ENCODE data around the gene PLPPR1. TPM values are rescaled to one million over a fixed set of nuclear protein-coding genes. Genes with fewer than 3 reads are reported as not detected.

Gene PLPPR1
- total and polyA plus RNA-seq, 2 donors (not counting 3 experiments of a cell fraction or from before 2014, with no cell fraction given): 0.18 to 0.50 TPM

DNA sequence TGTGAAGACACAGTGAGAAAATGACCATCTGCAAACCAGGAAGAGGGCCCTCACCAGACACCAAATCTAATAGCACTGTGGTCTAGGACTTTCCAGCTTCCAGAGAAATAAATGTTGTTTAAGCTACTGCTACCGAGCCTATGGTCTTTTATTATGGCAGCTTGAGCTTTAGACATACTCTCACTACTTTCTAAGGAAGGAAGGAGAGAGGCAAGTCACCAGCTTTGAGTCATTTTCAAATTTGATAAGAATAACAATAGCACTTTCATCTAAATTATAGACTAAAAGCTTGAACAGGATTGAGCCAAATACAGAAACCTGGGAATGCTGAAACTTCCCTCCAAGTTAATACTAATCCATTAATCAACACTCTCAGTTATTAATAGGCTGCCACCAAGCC, 64.4 kb downstream of the PLPPR1 start:
- H3K9me3 ChIP-seq (replicated peaks; ENCODE audit: control insufficient read depth, insufficient read depth, low read length): no peaks in the 10 kb centered on the region
- dilution Hi-C loops (cut with MboI; ENCODE audit: extremely low pct_ligation_motif_present, low sequenced_read_pairs): no loop called here
- CTCF ChIA-PET: interaction anchor here (1.1 to 5.9 kb wide), 6 partner anchors 9 to 219 kb away, joined by 3 to 101 read pairs (median 5); no protein-coding TSS in a partner anchor
- intact Hi-C loops (cut with micrococcal nuclease): loop anchor here (1.0 kb wide), 1 partner anchor 24 kb away; no protein-coding TSS in a partner anchor
- H3K4me1 ChIP-seq (ENCODE audit: control insufficient read depth, extremely low read depth, insufficient read depth, low read length): peaks cover 20% of the 10 kb centered on the region
- H3K4me3 ChIP-seq (replicated peaks in 1 of 3; ENCODE audit: insufficient read depth in 1 of 3, low read depth in 1 of 3, low read length in 3 of 3): no peak overlapping the region
- H3K4me2 ChIP-seq (ENCODE audit: insufficient read depth, low read length): peak overlapping the region; percentile 54
- POLR2A ChIA-PET: no interaction called here
- H3K27me3 ChIP-seq (ENCODE audit: control insufficient read depth in 2 of 2, insufficient read depth in 2 of 2, low read length in 2 of 2): no peaks in the 10 kb centered on the region
- TF ChIP-seq, protein P1, sequence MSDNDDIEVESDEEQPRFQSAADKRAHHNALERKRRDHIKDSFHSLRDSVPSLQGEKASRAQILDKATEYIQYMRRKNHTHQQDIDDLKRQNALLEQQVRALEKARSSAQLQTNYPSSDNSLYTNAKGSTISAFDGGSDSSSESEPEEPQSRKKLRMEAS (IDR thresholded peaks at IDR 0.05; ENCODE audit: insufficient read depth, insufficient read length): no peak
- no peak for TF ChIP-seq MYC (IDR thresholded peaks at IDR 0.05; ENCODE audit: low read depth, low read length)
- TF ChIP-seq FOS (IDR thresholded peaks at IDR 0.05; ENCODE audit: borderline replicate concordance, insufficient read depth, low read length): peak; percentile 82
- TF ChIP-seq GATA2 (IDR thresholded peaks at IDR 0.05; ENCODE audit: insufficient read depth, insufficient read length, low read depth, low read length): peak; percentile 37
- no peak for TF ChIP-seq POLR2A (IDR thresholded peaks at IDR 0.05; ENCODE audit: low read depth, low read length)
- no peak for TF ChIP-seq POLR2AphosphoS5 (IDR thresholded peaks at IDR 0.05; ENCODE audit: insufficient read depth, low read depth, low read length)
- TF ChIP-seq JUN (IDR thresholded peaks at IDR 0.05; ENCODE audit: borderline replicate concordance, insufficient read depth, insufficient read length, low read depth): peak; percentile 30
- peak; percentile 60 for DNase-seq (ENCODE audit: low read depth, low spot score)
- H3K79me2 ChIP-seq (ENCODE audit: control insufficient read depth, insufficient read depth, low read length): no peaks in the 10 kb centered on the region
- H3K9ac ChIP-seq (replicated peaks; ENCODE audit: extremely low read depth, insufficient read depth, low read length): no peak overlapping the region
- no peaks in the 10 kb centered on the region for H3K36me3 ChIP-seq (ENCODE audit: control insufficient read depth in 2 of 2, extremely low read depth in 1 of 2, insufficient read depth in 2 of 2, low read length in 2 of 2)
- FAIRE-seq: peak; percentile 67
- no peaks in the 10 kb centered on the region for H4K20me1 ChIP-seq (replicated peaks; ENCODE audit: control insufficient read depth, extremely low read depth, insufficient read depth, low read length)
- H2AFZ ChIP-seq (ENCODE audit: low read depth, low read length): peak overlapping the region; percentile 87
- peak overlapping the region; percentile 70 for H3K27ac ChIP-seq (ENCODE audit: insufficient read depth, low read depth, low read length)
- no TSS peak for BruUV-seq (replicated peaks)
- no peaks in the 10 kb centered on the region for H3K9me1 ChIP-seq (replicated peaks; ENCODE audit: control insufficient read depth, extremely low read depth, insufficient read depth, low read length)

DNA sequence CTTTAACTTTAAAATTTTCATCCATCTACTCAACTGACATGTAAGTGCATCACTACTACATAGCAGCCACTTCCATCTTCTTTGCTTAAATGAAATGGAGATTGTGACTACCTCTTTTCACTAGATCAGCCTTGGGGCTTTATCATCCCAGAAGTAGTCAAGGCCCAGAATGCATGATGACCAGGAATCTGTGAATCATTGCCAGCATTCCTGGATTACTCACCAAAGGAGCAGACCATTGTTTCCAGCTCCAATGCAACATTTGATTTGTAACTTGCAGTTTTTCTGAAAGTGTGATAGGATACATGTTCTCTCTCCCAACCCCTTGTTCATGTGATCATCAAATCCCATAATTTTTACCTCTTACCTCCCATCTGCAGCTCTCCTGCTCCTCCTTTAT, 65.1 kb downstream of the PLPPR1 start:
- POLR2A ChIA-PET: interaction anchor here (0.7 kb wide), 1 partner anchor 305 kb away, joined by 3 read pairs; the partner anchor contains the start of genes MRPL50 and ZNF189
- H2AFZ ChIP-seq (ENCODE audit: low read depth, low read length): peak overlapping the region; percentile 88
- intact Hi-C loops (cut with micrococcal nuclease) (loop anchor here (1.0 kb wide), 1 partner anchor 24 kb away; no protein-coding TSS in a partner anchor), dilution Hi-C loops (cut with MboI; ENCODE audit: extremely low pct_ligation_motif_present, low sequenced_read_pairs) (no loop called here)
- no peaks in the 10 kb centered on the region for H3K79me2 ChIP-seq (ENCODE audit: control insufficient read depth, insufficient read depth, low read length)
- peak; percentile 86 for DNase-seq (ENCODE audit: low read depth, low spot score)
- no peak overlapping the region for H3K9ac ChIP-seq (replicated peaks; ENCODE audit: extremely low read depth, insufficient read depth, low read length)
- BruUV-seq (replicated peaks): no TSS peak
- H3K27me3 ChIP-seq (ENCODE audit: control insufficient read depth in 2 of 2, insufficient read depth in 2 of 2, low read length in 2 of 2): no peaks in the 10 kb centered on the region
- H3K4me2 ChIP-seq (ENCODE audit: insufficient read depth, low read length): peak overlapping the region; percentile 54
- no peak overlapping the region for H3K4me3 ChIP-seq (replicated peaks in 1 of 3; ENCODE audit: insufficient read depth in 1 of 3, low read depth in 1 of 3, low read length in 3 of 3)
- peak overlapping the region; percentile 70 for H3K27ac ChIP-seq (ENCODE audit: insufficient read depth, low read depth, low read length)
- peaks cover 20% of the 10 kb centered on the region for H3K4me1 ChIP-seq (ENCODE audit: control insufficient read depth, extremely low read depth, insufficient read depth, low read length)
- TF ChIP-seq POLR2AphosphoS5 (IDR thresholded peaks at IDR 0.05; ENCODE audit: insufficient read depth, low read depth, low read length) (peak; percentile 42), JUN (IDR thresholded peaks at IDR 0.05; ENCODE audit: borderline replicate concordance, insufficient read depth, insufficient read length, low read depth) (peak; percentile 91), GATA2 (IDR thresholded peaks at IDR 0.05; ENCODE audit: insufficient read depth, insufficient read length, low read depth, low read length) (peak; percentile 46), FOS (IDR thresholded peaks at IDR 0.05; ENCODE audit: borderline replicate concordance, insufficient read depth, low read length) (peak; percentile 98)
- TF ChIP-seq, protein P2, sequence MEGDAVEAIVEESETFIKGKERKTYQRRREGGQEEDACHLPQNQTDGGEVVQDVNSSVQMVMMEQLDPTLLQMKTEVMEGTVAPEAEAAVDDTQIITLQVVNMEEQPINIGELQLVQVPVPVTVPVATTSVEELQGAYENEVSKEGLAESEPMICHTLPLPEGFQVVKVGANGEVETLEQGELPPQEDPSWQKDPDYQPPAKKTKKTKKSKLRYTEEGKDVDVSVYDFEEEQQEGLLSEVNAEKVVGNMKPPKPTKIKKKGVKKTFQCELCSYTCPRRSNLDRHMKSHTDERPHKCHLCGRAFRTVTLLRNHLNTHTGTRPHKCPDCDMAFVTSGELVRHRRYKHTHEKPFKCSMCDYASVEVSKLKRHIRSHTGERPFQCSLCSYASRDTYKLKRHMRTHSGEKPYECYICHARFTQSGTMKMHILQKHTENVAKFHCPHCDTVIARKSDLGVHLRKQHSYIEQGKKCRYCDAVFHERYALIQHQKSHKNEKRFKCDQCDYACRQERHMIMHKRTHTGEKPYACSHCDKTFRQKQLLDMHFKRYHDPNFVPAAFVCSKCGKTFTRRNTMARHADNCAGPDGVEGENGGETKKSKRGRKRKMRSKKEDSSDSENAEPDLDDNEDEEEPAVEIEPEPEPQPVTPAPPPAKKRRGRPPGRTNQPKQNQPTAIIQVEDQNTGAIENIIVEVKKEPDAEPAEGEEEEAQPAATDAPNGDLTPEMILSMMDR (IDR thresholded peaks at IDR 0.05; ENCODE audit: extremely low read depth in 1 of 2, insufficient read depth in 1 of 2, low read depth in 1 of 2, low read length in 2 of 2): no peak
- no peaks in the 10 kb centered on the region for H4K20me1 ChIP-seq (replicated peaks; ENCODE audit: control insufficient read depth, extremely low read depth, insufficient read depth, low read length)
- FAIRE-seq: peak; percentile 73
- H3K9me3 ChIP-seq (replicated peaks; ENCODE audit: control insufficient read depth, insufficient read depth, low read length): no peaks in the 10 kb centered on the region
- no peaks in the 10 kb centered on the region for H3K36me3 ChIP-seq (ENCODE audit: control insufficient read depth in 2 of 2, extremely low read depth in 1 of 2, insufficient read depth in 2 of 2, low read length in 2 of 2)
- H3K9me1 ChIP-seq (replicated peaks; ENCODE audit: control insufficient read depth, extremely low read depth, insufficient read depth, low read length): no peaks in the 10 kb centered on the region
- CTCF ChIA-PET: interaction anchor here (1.1 to 5.9 kb wide), 7 partner anchors 8 to 218 kb away, joined by 3 to 101 read pairs (median 3); no protein-coding TSS in a partner anchor
